Mesenchymal stem cell (in vitro differentiated cells and primary cell): ENCODE data around the gene SYNM.
A peak's percentile ranks its signal among the peaks of the same experiment; 100 is the strongest.

Experiments used
- DNase-seq: peaks from one replicate; pipeline ENCODE4 v3.0.0-alpha.2; 2013
- H2AFZ ChIP-seq: one replicate; pipeline ENCODE4 v1.6.1; 2013; ENCODE audit warnings: low read depth, mild to moderate bottlenecking, control low read depth, inconsistent platforms, low read length, moderate library complexity
- H2AK5ac ChIP-seq: 2 replicates; pipeline ENCODE4 v1.6.1; 2013; ENCODE audit warnings: low read length, moderate library complexity, mild to moderate bottlenecking, inconsistent platforms; ENCODE audit not compliant: severe bottlenecking
- H2BK120ac ChIP-seq: one replicate; pipeline ENCODE4 v1.6.1; 2013; ENCODE audit warnings: low read depth, mild to moderate bottlenecking, inconsistent platforms, low read length, moderate library complexity
- H2BK12ac ChIP-seq, 2 experiments: one replicate each; pipeline ENCODE4 v1.6.1; 2013; ENCODE audit warnings: inconsistent platforms in 2 of 2, low read length in 2 of 2, mild to moderate bottlenecking in 2 of 2, moderate library complexity in 2 of 2, control low read depth in 1 of 2
- H2BK15ac ChIP-seq: one replicate; pipeline ENCODE4 v1.6.1; 2013; ENCODE audit warnings: mild to moderate bottlenecking, low read depth, inconsistent platforms; ENCODE audit not compliant: poor library complexity, severe bottlenecking
- H2BK5ac ChIP-seq: 2 replicates; pipeline ENCODE4 v1.6.1; 2013; ENCODE audit warnings: low read depth, mild to moderate bottlenecking, low read length, control low read depth, inconsistent platforms; ENCODE audit not compliant: poor library complexity, severe bottlenecking
- H3K14ac ChIP-seq, 2 experiments: one replicate each; pipeline ENCODE4 v1.6.1; 2013; ENCODE audit warnings: inconsistent platforms in 2 of 2, low read length in 2 of 2, control low read depth in 1 of 2, mild to moderate bottlenecking in 1 of 2, moderate library complexity in 1 of 2
- H3K18ac ChIP-seq, 2 experiments: one replicate each; pipeline ENCODE4 v1.6.1; 2013; ENCODE audit warnings: inconsistent platforms in 2 of 2, low read length in 2 of 2, control low read depth in 1 of 2, low read depth in 1 of 2, mild to moderate bottlenecking in 1 of 2
- H3K23ac ChIP-seq, 2 experiments: one replicate each; pipeline ENCODE4 v1.6.1; 2013; ENCODE audit warnings: inconsistent platforms in 2 of 2, low read length in 2 of 2, mild to moderate bottlenecking in 2 of 2, moderate library complexity in 2 of 2, control low read depth in 1 of 2
- H3K27ac ChIP-seq: 2 replicates; pipeline ENCODE4 v1.5.1; 2013; ENCODE audit warnings: mild to moderate bottlenecking, moderate library complexity, low read length, control low read depth, inconsistent platforms; ENCODE audit not compliant: poor library complexity, severe bottlenecking
- H3K27me3 ChIP-seq, 2 experiments: 2 replicates each; pipeline versions ENCODE4 v1.6.1 to v1.7.0; 2013; ENCODE audit warnings: low read length in 2 of 2, mild to moderate bottlenecking in 2 of 2, moderate library complexity in 2 of 2, control low read depth in 1 of 2, inconsistent platforms in 1 of 2; ENCODE audit not compliant: control insufficient read depth in 1 of 2, insufficient read depth in 1 of 2
- H3K36me3 ChIP-seq, 2 experiments: 2 replicates each; pipeline versions ENCODE4 v1.6.1 to v1.7.0; 2013; ENCODE audit warnings: low read length in 2 of 2, control low read depth in 1 of 2, inconsistent platforms in 1 of 2, low read depth in 1 of 2, mild to moderate bottlenecking in 1 of 2; ENCODE audit not compliant: insufficient read depth in 2 of 2, control insufficient read depth in 1 of 2
- H3K4ac ChIP-seq, 2 experiments: one replicate each; pipeline ENCODE4 v1.6.1; 2013; ENCODE audit warnings: inconsistent platforms in 2 of 2, low read length in 2 of 2, mild to moderate bottlenecking in 2 of 2, moderate library complexity in 2 of 2, control low read depth in 1 of 2, low read depth in 1 of 2
- H3K4me1 ChIP-seq: 2 replicates; pipeline ENCODE4 v1.6.1; 2013; ENCODE audit warnings: low read depth, low read length, control low read depth; ENCODE audit not compliant: control insufficient read depth, insufficient read depth
- H3K4me2 ChIP-seq: 2 replicates; pipeline ENCODE4 v1.6.1; 2013; ENCODE audit warnings: low read length, mild to moderate bottlenecking, inconsistent platforms; ENCODE audit not compliant: poor library complexity, severe bottlenecking
- H3K4me3 ChIP-seq, 2 experiments: 2 replicates each; pipeline versions ENCODE4 v1.5.1 to v1.7.0; 2013; ENCODE audit warnings: low read length in 2 of 2, mild to moderate bottlenecking in 2 of 2, control low read depth in 1 of 2, low read depth in 1 of 2; ENCODE audit not compliant: insufficient read depth in 1 of 2
- H3K79me1 ChIP-seq: replicated peaks from 2 replicates; pipeline ENCODE4 v1.6.1; 2013; ENCODE audit warnings: mild to moderate bottlenecking, control low read depth, low read length, inconsistent platforms; ENCODE audit not compliant: poor library complexity, severe bottlenecking
- H3K9ac ChIP-seq: 2 replicates; pipeline ENCODE4 v1.7.0; 2013; ENCODE audit warnings: mild to moderate bottlenecking, low read length, moderate library complexity
- H3K9me3 ChIP-seq: 2 replicates; pipeline ENCODE4 v1.7.0; 2013; ENCODE audit warnings: mild to moderate bottlenecking, low read length; ENCODE audit not compliant: control insufficient read depth
- H4K8ac ChIP-seq: one replicate; pipeline ENCODE4 v1.6.1; 2013; ENCODE audit warnings: inconsistent platforms, mild to moderate bottlenecking, low read length, moderate library complexity
- H4K91ac ChIP-seq: one replicate; pipeline ENCODE4 v1.6.1; 2013; ENCODE audit warnings: mild to moderate bottlenecking, low read length, inconsistent platforms
- WGBS: methylation state at CpG from one replicate; pipeline ENCODE4 v1.1.7; 2013; ENCODE audit warnings: mixed read lengths; 5-methylcytosine and 5-hydroxymethylcytosine counted together

Gene SYNM

GRCh38 chr15:99140590-99140989 is 35.7 kb downstream of the SYNM start:
- H2BK5ac ChIP-seq: no peak overlapping the region

GRCh38 chr15:99141943-99142342 is 37.1 kb downstream of the SYNM start:
- Histone ChIP-seq H3K23ac (no peak overlapping the region), H4K8ac (no peak overlapping the region), H3K4me1 (peaks cover 8% of the 10 kb centered on the region), H2AK5ac (no peak overlapping the region), H2BK15ac (peak overlapping the region; percentile 55), H2BK12ac (no peak overlapping the region), H4K91ac (no peak overlapping the region), H3K14ac (no peak overlapping the region), H3K36me3 (peaks cover 18 to 31% of the 10 kb centered on the region in 2 experiments), H2BK120ac (no peak overlapping the region), H3K4me2 (no peak overlapping the region), H2BK5ac (no peak overlapping the region), H3K9me3 (no peaks in the 10 kb centered on the region), H3K27me3 (no peaks in the 10 kb centered on the region), H2AFZ (no peak overlapping the region), H3K79me1 (no peaks in the 10 kb centered on the region), H3K27ac (no peak overlapping the region), H3K9ac (no peak overlapping the region), H3K4me3 (no peak overlapping the region), H3K18ac (no peak overlapping the region), H3K4ac (no peak overlapping the region)
- 98% methylated on average over 4 of the region's 4 CpGs for WGBS
- DNase-seq: no peak

More at GRCh38 chr15:99140590-99140989, 35.7 kb downstream of the SYNM start:
- Histone ChIP-seq H3K9ac (no peak overlapping the region), H3K27me3 (no peaks in the 10 kb centered on the region), H4K91ac (no peak overlapping the region), H2AK5ac (no peak overlapping the region), H3K4ac (no peak overlapping the region), H2BK12ac (no peak overlapping the region), H3K79me1 (no peaks in the 10 kb centered on the region), H3K4me2 (no peak overlapping the region), H3K36me3 (peaks cover 18 to 28% of the 10 kb centered on the region in 2 experiments), H3K4me1 (peaks cover 9% of the 10 kb centered on the region), H3K4me3 (no peak overlapping the region), H3K14ac (no peak overlapping the region), H4K8ac (no peak overlapping the region), H3K23ac (no peak overlapping the region), H2BK15ac (no peak overlapping the region), H2AFZ (no peak overlapping the region), H3K18ac (no peak overlapping the region), H3K27ac (no peak overlapping the region), H2BK120ac (no peak overlapping the region), H3K9me3 (no peaks in the 10 kb centered on the region)
- DNase-seq: no peak
- 96% methylated on average over 3 of the region's 4 CpGs for WGBS

GRCh38 chr15:99142562-99142961 is 37.7 kb downstream of the SYNM start:
- Histone ChIP-seq H3K23ac (no peak overlapping the region), H3K27ac (no peak overlapping the region), H3K36me3 (peaks cover 13 to 25% of the 10 kb centered on the region in 2 experiments), H2BK12ac (no peak overlapping the region), H2BK120ac (no peak overlapping the region), H3K4me1 (peaks cover 6% of the 10 kb centered on the region), H3K9me3 (no peaks in the 10 kb centered on the region), H2BK15ac (no peak overlapping the region), H3K9ac (no peak overlapping the region), H2AK5ac (no peak overlapping the region), H2BK5ac (no peak overlapping the region), H3K27me3 (no peaks in the 10 kb centered on the region), H3K4me2 (no peak overlapping the region), H3K18ac (no peak overlapping the region), H4K91ac (no peak overlapping the region), H3K14ac (no peak overlapping the region), H2AFZ (no peak overlapping the region), H3K79me1 (no peaks in the 10 kb centered on the region), H3K4ac (no peak overlapping the region), H3K4me3 (no peak overlapping the region), H4K8ac (no peak overlapping the region)
- DNase-seq: no peak
- WGBS: 46% methylated on average over 2 of the region's 5 CpGs

GRCh38 chr15:99143242-99143641 is 38.4 kb downstream of the SYNM start:
- H3K4me2 ChIP-seq: no peak overlapping the region
- H3K27ac ChIP-seq: no peak overlapping the region
- H4K8ac ChIP-seq: no peak overlapping the region
- H2AK5ac ChIP-seq: no peak overlapping the region
- H2BK120ac ChIP-seq: no peak overlapping the region
- H3K79me1 ChIP-seq: no peaks in the 10 kb centered on the region
- no peak overlapping the region for H3K9ac ChIP-seq
- no peak overlapping the region for H4K91ac ChIP-seq
- no peak overlapping the region for H2BK12ac ChIP-seq
- peaks cover 6% of the 10 kb centered on the region for H3K4me1 ChIP-seq
- no peaks in the 10 kb centered on the region for H3K27me3 ChIP-seq
- 8% methylated on average over 2 of the region's 3 CpGs for WGBS
- H2BK15ac ChIP-seq: no peak overlapping the region
- H3K23ac ChIP-seq: no peak overlapping the region
- H2AFZ ChIP-seq: no peak overlapping the region
- peaks cover 16 to 20% of the 10 kb centered on the region in 2 experiments for H3K36me3 ChIP-seq
- no peak overlapping the region for H3K14ac ChIP-seq
- no peak overlapping the region for H3K4ac ChIP-seq
- H3K4me3 ChIP-seq: no peak overlapping the region
- H3K9me3 ChIP-seq: no peaks in the 10 kb centered on the region
- no peak overlapping the region for H2BK5ac ChIP-seq
- no peak overlapping the region for H3K18ac ChIP-seq
- DNase-seq: no peak
